ENCODE results near the gene N4BP3.
"Not testable (repeated sequence)": the region's sequence is repeated elsewhere in the genome, so short reads cannot be mapped to it uniquely, and the experiment has no call there.

The N4BP3 gene

DNA sequence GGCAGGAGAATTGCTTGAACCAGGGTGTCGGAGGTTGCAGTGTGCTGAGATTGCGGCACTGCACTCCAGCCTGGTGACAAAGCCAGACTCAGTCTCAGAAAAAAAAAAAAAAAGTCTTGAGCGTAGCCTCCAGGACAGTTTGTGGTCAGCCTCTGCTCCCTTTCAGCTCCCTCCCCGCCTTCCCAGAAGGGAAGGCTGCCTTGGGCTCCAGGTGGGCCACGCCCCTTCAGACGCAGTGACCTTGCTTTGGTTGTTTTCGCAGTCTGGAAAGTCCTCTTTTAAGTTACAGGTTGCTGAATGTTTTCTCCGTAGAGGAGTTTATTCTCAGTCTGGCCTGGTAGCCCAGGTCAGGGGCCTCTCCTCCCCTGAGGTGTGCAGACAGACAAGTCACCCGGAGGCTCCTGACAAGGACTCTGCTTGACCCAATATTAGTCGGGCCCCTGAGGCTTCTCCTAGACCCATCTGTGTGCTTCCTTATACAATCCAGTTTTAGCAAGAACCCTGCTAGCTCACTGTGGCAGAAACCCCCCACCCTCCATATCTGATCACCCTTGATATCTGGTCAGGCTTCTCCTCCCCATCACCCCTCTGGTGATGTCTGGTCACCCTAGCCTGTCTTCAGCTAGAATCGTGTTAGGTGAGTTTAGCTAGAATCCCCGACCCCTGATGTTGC, 31.6 kb upstream of the N4BP3 start:
- H3K27me3 Mint-ChIP-seq, result peaks cover 15% of the 10 kb centered on the region
- no peaks in the 10 kb centered on the region for H3K9me3 Mint-ChIP-seq
- ATAC-seq (ENCODE audit: low read depth), result no peak
- H3K4me1 Mint-ChIP-seq, result peaks cover 2% of the 10 kb centered on the region
- no peaks in the 10 kb centered on the region for H3K36me3 Mint-ChIP-seq
- H3K4me3 Mint-ChIP-seq, result no peak overlapping the region
- no peak for DNase-seq (ENCODE audit: low spot score in 2 of 2)
- no peak overlapping the region for H3K27ac Mint-ChIP-seq

DNA sequence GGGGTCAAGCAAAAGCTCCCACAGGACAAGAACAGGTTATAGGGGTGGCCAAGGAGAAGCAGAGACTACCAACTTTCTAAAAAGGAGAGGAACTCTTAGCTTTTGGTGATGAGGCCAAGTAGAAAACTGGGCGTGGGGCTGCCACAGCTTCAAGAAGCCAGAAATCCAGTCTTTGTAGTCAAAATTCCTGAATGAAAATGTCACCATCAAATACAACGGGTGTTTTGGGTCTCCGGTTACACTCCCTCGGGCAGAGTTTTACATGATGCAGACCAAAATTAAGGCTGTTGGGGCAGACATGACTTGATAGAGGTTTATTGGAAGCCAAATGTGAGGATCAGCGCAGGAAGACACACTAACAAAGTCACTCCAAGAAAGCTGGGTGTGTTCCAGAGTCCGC, 29.4 kb upstream of the N4BP3 start:
- H3K4me3 Mint-ChIP-seq, result no peak overlapping the region
- no peaks in the 10 kb centered on the region for H3K9me3 Mint-ChIP-seq
- H3K4me1 Mint-ChIP-seq, result peaks cover 2% of the 10 kb centered on the region
- peaks cover 18% of the 10 kb centered on the region for H3K27me3 Mint-ChIP-seq
- ATAC-seq (ENCODE audit: low read depth) (no peak), DNase-seq (ENCODE audit: low spot score in 2 of 2) (no peak)
- H3K36me3 Mint-ChIP-seq, result no peaks in the 10 kb centered on the region
- H3K27ac Mint-ChIP-seq, result no peak overlapping the region

DNA sequence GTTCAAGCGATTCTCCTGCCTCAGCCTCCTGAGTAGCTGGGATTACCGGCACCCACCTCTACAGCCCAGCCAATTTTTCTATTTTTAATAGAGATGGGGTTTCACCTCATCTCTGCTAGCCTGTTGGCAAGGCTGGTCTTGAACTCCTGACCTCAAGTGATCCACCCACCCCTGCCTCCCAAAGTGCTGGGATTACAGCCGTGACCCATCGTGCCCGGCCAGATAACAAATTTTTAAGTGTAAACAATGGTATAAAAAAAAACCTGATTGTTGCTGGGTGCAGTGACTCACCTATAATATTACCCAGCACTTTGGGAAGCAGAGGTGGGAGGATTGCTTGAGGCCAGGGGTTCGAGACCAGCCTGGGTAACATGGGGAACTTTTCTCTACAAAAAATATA, 28.0 kb upstream of the N4BP3 start:
- Mint-ChIP-seq H3K4me1 (peaks cover 2% of the 10 kb centered on the region), H3K27ac (no peak overlapping the region), H3K27me3 (peaks cover 22% of the 10 kb centered on the region), H3K4me3 (no peak overlapping the region), H3K36me3 (no peaks in the 10 kb centered on the region), H3K9me3 (no peaks in the 10 kb centered on the region)
- DNase-seq (ENCODE audit: low spot score in 2 of 2) (no peak), ATAC-seq (ENCODE audit: low read depth) (no peak)

DNA sequence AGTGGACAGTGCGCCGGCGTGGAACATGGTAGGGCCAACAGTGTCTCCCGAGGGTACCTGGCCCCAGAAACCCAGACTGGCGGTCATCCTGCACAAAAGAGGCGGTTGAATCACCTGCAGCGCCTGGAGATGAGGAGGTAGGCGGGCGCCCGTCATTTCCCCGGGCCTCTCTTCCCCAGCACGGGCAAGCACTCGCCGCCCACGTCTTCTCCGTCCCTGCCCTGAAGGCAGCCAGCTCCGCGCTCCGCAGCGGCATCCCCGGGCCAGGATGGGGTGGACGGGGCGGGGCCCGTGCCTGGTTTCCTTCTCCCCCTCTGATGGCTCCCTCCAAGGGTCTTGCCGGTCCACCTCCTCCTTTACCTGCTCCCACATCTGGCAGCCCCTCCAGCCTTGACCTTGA, 27.1 kb upstream of the N4BP3 start:
- no peak overlapping the region for H3K4me3 Mint-ChIP-seq
- H3K27ac Mint-ChIP-seq, result no peak overlapping the region
- DNase-seq (ENCODE audit: low spot score in 2 of 2), result no peak
- H3K9me3 Mint-ChIP-seq, result peaks cover under 1% of the 10 kb centered on the region
- H3K36me3 Mint-ChIP-seq, result peaks cover under 1% of the 10 kb centered on the region
- ATAC-seq (ENCODE audit: low read depth), result no peak
- H3K4me1 Mint-ChIP-seq, result peaks cover 2% of the 10 kb centered on the region
- H3K27me3 Mint-ChIP-seq, result peaks cover 22% of the 10 kb centered on the region

DNA sequence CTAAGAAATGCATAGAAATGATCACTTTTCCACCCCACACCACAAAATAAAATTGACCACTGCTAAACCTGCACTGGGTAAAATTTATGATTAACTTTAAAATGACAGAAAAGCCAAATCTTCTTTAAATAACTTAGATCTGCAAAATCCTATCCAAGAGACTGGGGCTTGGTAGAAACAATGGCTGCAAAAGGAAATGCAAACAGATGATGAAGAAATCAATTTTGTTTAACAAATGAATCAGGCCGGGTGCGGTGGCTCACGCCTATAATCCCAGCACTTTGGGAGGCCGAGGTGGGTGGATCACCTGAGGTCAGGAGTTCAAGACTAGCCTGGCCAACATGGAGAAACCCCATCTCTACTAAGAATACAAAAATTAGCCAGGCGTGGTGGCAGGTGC, 26.1 kb upstream of the N4BP3 start:
- peaks cover 18% of the 10 kb centered on the region for H3K27me3 Mint-ChIP-seq
- H3K4me1 Mint-ChIP-seq; ATAC-seq (ENCODE audit: low read depth); DNase-seq (ENCODE audit: low spot score in 2 of 2); H3K36me3 Mint-ChIP-seq; H3K9me3 Mint-ChIP-seq; H3K27ac Mint-ChIP-seq; H3K4me3 Mint-ChIP-seq: not testable (repeated sequence)

DNA sequence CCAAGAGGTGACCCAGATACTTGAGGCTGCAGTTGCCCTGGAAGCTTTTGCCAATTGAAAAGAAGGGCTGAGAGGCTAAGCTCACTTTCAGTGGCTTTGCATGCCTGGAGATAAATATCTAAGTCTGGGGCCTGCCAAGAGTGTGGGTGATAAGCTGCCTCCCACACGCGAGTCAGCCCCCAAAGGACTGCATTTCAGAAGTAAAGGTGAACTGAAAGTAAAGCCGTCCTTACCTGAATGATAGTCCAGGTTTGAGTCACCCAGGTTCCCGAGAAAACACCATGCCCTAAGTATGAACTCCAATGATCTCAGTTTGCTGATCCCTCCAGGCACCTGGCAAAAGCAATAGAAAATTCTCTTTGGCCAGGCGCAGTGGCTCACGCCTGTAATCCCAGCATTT, 22.5 kb upstream of the N4BP3 start:
- Mint-ChIP-seq H3K27ac (no peak overlapping the region), H3K36me3 (peaks cover 3% of the 10 kb centered on the region), H3K9me3 (peaks cover 3% of the 10 kb centered on the region), H3K4me1 (peaks cover 8% of the 10 kb centered on the region), H3K27me3 (peaks cover 11% of the 10 kb centered on the region), H3K4me3 (no peak overlapping the region)
- DNase-seq (ENCODE audit: low spot score in 2 of 2), result no peak
- no peak for ATAC-seq (ENCODE audit: low read depth)

DNA sequence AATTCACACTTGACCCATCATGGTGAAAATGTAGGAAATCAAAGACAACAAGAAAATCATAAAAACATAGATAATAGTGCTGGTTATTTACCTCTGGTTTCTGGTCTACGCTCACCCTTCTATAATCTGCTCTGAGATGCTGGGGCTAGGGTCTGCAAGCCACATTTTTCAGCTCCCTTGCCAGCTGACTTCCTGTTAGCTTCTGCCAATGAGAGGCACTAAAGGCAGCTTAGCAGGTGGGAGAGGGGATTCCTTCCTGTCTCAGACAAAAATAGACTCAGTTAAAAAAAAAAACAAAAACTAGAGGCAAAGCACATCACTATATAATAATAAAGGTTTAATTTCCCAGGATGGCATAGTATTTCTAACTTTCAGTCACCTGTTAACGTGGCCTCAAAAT, 20.2 kb upstream of the N4BP3 start:
- H3K9me3 Mint-ChIP-seq, result peaks cover 3% of the 10 kb centered on the region
- peaks cover 6% of the 10 kb centered on the region for H3K27me3 Mint-ChIP-seq
- H3K4me1 Mint-ChIP-seq, result peaks cover 8% of the 10 kb centered on the region
- DNase-seq (ENCODE audit: low spot score in 2 of 2) (no peak), ATAC-seq (ENCODE audit: low read depth) (no peak)
- H3K27ac Mint-ChIP-seq, result no peak overlapping the region
- H3K36me3 Mint-ChIP-seq, result peaks cover 3% of the 10 kb centered on the region
- no peak overlapping the region for H3K4me3 Mint-ChIP-seq

DNA sequence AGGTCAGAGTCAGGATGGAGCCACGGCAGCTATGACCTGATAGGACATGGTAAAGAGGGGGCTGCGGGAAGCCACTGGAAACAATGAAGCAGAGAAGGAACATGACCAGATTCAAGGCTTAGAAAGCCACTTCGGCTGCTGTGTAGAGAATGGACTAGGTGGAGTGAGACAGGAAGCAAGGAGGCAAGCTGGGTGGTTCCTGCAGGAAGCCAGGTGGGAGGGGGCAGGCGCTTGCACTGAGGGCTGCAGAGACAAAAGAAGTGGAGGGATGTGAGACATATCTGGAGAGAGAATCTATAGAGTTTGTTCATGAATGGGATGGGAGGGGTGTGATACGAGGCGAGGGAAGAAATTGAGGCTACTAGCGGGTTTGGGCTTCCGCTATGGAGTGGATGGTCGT, 19.0 kb upstream of the N4BP3 start:
- H3K4me3 Mint-ChIP-seq, result no peak overlapping the region
- no peak overlapping the region for H3K27ac Mint-ChIP-seq
- no peak for ATAC-seq (ENCODE audit: low read depth)
- H3K27me3 Mint-ChIP-seq, result peaks cover 2% of the 10 kb centered on the region
- H3K36me3 Mint-ChIP-seq, result peaks cover 3% of the 10 kb centered on the region
- DNase-seq (ENCODE audit: low spot score in 2 of 2), result no peak
- peaks cover 8% of the 10 kb centered on the region for H3K4me1 Mint-ChIP-seq
- peaks cover 3% of the 10 kb centered on the region for H3K9me3 Mint-ChIP-seq

DNA sequence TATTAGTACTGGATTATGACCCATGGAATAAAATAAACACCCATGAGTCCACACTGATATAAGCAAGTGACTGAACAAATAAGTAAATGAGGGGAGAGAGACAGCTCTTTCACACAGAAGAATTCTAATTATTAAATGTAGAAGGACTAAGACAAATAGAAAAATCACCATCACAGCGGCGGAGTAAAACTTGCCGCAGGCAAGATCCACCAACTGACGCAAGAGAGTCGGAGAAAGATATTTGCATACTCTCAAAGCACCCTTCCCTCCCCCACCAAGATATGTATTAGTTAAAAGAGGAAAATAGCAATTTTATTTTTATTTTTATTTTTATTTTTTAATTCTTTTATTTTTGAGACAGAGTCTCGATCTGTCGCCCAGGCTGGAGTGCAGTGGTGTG, 14.6 kb upstream of the N4BP3 start:
- no peak overlapping the region for H3K4me3 Mint-ChIP-seq
- DNase-seq (ENCODE audit: low spot score in 2 of 2) (no peak), ATAC-seq (ENCODE audit: low read depth) (no peak)
- H3K27me3 Mint-ChIP-seq, result no peaks in the 10 kb centered on the region
- H3K27ac Mint-ChIP-seq, result no peak overlapping the region
- no peaks in the 10 kb centered on the region for H3K9me3 Mint-ChIP-seq
- H3K4me1 Mint-ChIP-seq, result peaks cover 8% of the 10 kb centered on the region
- H3K36me3 Mint-ChIP-seq, result no peaks in the 10 kb centered on the region

DNA sequence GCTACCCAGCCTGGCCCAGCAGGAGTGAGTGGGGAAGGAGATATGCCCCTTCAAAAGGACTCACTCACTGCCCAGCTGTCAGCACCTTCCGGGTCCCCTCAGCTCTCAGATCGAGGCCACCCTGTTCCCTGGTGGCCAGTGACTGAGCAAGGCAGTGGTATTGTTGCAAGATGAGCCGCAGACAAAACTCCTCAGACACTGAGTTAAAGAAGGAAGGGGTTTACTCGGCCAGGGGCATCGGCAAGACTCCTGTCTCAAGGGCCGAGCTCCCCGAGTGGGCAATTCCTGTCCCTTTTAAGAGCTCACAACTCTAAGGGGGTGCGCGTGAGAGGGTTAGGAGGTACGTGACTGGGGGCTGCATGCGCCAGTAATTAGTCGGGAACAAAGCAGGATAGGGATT, 9.7 kb upstream of the N4BP3 start:
- no peak overlapping the region for H3K4me3 Mint-ChIP-seq
- H3K36me3 Mint-ChIP-seq, result no peaks in the 10 kb centered on the region
- peaks cover 13% of the 10 kb centered on the region for H3K4me1 Mint-ChIP-seq
- H3K27ac Mint-ChIP-seq, result no peak overlapping the region
- no peaks in the 10 kb centered on the region for H3K27me3 Mint-ChIP-seq
- no peaks in the 10 kb centered on the region for H3K9me3 Mint-ChIP-seq
- DNase-seq (ENCODE audit: low spot score in 2 of 2) (no peak), ATAC-seq (ENCODE audit: low read depth) (no peak)

DNA sequence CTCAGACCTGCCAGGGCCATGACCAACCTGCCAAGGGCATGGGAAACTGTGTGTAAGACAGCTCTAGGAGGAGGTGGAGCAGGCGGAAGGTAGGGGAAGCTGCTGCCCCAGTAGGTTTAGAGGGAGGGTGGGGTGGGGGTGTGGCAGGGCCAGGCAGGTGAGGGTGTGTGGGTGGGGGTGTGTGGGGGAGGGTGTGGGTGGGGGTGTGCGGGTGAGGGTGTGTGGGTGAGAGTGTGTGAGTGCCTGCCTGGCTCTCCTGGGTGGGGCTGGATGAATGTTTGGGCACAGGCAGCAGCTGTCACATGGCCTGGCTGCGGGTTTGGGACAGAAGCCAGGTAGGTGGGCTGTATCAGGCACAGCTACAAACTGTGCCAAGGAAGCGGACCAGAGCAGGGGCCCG, 8.8 kb upstream of the N4BP3 start:
- no peak overlapping the region for H3K27ac Mint-ChIP-seq
- no peak for ATAC-seq (ENCODE audit: low read depth)
- H3K9me3 Mint-ChIP-seq, result no peaks in the 10 kb centered on the region
- no peak for DNase-seq (ENCODE audit: low spot score in 2 of 2)
- peaks cover 17% of the 10 kb centered on the region for H3K4me1 Mint-ChIP-seq
- no peaks in the 10 kb centered on the region for H3K36me3 Mint-ChIP-seq
- no peak overlapping the region for H3K4me3 Mint-ChIP-seq
- H3K27me3 Mint-ChIP-seq, result no peaks in the 10 kb centered on the region

DNA sequence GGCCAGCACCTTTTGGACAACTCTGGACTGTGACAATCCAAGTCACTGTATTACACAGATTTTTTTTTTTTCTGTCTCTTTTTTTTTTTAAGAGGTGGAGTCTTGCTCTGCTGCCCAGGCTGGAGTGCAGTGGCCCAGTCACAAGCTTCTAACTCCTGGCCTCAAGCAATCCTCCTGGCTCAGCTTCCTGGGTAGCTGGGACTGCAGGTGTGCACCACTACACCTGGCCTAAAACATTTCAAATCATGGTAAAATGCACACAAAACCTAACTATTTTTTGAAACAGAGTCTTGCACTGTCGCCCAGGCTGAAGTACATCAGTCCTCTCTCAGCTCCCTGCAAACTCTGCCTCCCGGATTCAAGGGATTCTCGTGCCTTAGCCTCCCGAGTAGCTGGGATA, 7.2 kb upstream of the N4BP3 start:
- no peak overlapping the region for H3K27ac Mint-ChIP-seq
- H3K4me1 Mint-ChIP-seq, result peaks cover 17% of the 10 kb centered on the region
- H3K27me3 Mint-ChIP-seq, result no peaks in the 10 kb centered on the region
- DNase-seq (ENCODE audit: low spot score in 2 of 2), result no peak
- no peaks in the 10 kb centered on the region for H3K9me3 Mint-ChIP-seq
- H3K4me3 Mint-ChIP-seq, result no peak overlapping the region
- ATAC-seq (ENCODE audit: low read depth), result no peak
- no peaks in the 10 kb centered on the region for H3K36me3 Mint-ChIP-seq

DNA sequence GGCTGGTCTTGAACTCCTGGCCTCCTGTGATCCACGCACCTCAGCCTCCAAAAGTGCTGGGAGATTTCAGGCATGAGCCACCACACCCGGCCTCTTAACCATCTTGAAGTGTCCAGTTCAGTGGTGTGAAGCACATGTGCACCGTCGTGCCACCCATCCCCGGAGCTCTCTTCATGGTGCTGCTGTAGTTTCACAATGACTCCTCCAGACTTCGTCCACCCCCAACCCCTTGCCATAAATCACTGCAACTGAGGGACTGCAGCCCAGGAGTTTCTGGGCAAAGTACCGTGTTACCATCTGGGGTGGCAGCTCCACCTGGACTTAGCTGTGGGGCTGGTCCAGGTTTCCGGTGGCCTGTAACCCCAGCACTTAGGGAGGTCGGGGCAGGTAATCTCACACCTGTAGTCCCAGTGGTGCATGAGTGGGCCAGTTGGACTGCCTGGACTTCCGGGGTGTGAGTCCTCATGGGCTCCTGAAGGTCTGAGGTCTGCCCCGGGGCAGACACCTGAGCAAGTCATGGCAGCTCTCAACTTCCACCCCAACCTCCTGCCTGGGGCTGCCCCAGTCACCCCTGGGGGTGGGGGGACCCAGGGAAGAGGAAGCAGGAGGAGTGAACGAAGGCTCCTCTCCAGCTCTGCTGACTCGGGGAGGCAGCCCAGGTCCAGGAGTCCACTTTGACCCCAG, 6.6 kb upstream of the N4BP3 start:
- Mint-ChIP-seq H3K4me1 (peaks cover 17% of the 10 kb centered on the region), H3K27ac (no peak overlapping the region)

DNA sequence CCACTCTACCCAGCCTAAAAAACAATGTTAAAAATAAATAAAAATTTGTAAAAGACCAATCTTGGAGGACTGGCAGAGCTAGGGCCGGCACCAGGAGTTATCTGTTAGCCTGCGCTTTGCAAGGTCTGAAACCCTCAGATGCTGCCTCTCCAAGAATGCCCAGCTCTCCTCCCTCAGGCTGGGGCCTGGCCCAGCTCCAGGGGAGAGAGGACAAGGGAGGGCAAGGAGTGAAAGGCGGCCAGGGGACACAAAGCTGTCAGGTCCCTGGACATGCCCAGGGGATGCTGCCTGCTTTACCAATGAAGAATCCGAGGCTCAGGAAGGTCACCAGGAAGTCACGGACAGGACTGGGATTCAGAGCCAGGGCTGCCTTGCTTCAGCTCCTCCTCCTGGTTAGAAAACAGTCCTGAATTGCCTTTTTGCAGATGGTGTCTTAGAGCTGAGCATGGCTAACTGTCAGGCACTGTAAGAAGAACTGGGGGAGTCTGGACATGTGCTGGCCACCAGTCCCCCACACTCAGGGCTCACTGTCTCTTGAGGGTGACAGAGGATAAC, 5.5 kb upstream of the N4BP3 start:
- H3K9me3 Mint-ChIP-seq, result no peaks in the 10 kb centered on the region
- no peak overlapping the region for H3K4me3 Mint-ChIP-seq
- no peak for DNase-seq (ENCODE audit: low spot score in 2 of 2)
- H3K4me1 Mint-ChIP-seq, result peaks cover 20% of the 10 kb centered on the region
- no peak overlapping the region for H3K27ac Mint-ChIP-seq
- no peaks in the 10 kb centered on the region for H3K27me3 Mint-ChIP-seq
- H3K36me3 Mint-ChIP-seq, result no peaks in the 10 kb centered on the region
- no peak for ATAC-seq (ENCODE audit: low read depth)

More for the DNA sequence above, 6.6 kb upstream of the N4BP3 start:
- DNase-seq (ENCODE audit: low spot score in 2 of 2), result no peak
- no peaks in the 10 kb centered on the region for H3K27me3 Mint-ChIP-seq
- H3K4me3 Mint-ChIP-seq, result no peak overlapping the region
- H3K9me3 Mint-ChIP-seq, result no peaks in the 10 kb centered on the region
- ATAC-seq (ENCODE audit: low read depth), result peak; percentile 41
- no peaks in the 10 kb centered on the region for H3K36me3 Mint-ChIP-seq

DNA sequence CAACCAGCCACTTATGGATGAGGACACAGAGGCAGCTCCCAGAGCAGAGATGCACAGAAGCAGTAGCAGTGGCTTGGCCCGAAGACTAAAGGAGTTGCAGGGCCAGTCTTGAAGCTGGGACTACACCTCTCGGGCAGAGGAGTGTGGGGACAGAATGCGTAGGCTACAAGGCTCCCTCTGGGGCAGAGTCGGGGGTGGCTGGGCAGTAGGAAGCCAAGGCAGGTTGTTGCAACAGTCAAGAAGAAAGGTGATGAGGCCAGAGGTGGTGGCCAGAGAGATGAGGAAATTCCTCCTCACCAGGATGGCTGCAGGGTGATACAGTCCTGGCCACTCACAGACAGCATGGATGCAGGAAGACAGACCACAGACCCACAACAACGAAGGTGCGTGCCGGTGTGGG, 4.9 kb upstream of the N4BP3 start:
- DNase-seq (ENCODE audit: low spot score in 2 of 2) (no peak), ATAC-seq (ENCODE audit: low read depth) (no peak)
- Mint-ChIP-seq H3K27ac (no peak overlapping the region), H3K4me3 (no peak overlapping the region), H3K4me1 (peaks cover 23% of the 10 kb centered on the region), H3K36me3 (no peaks in the 10 kb centered on the region), H3K9me3 (no peaks in the 10 kb centered on the region), H3K27me3 (no peaks in the 10 kb centered on the region)

Measured in memory B cell (primary cell).